ENCODE results near the gene COL21A1.
"Not testable (repeated sequence)": the region's sequence is repeated elsewhere in the genome, so short reads cannot be mapped to it uniquely, and the experiment has no call there.

COL21A1 gene

DNA sequence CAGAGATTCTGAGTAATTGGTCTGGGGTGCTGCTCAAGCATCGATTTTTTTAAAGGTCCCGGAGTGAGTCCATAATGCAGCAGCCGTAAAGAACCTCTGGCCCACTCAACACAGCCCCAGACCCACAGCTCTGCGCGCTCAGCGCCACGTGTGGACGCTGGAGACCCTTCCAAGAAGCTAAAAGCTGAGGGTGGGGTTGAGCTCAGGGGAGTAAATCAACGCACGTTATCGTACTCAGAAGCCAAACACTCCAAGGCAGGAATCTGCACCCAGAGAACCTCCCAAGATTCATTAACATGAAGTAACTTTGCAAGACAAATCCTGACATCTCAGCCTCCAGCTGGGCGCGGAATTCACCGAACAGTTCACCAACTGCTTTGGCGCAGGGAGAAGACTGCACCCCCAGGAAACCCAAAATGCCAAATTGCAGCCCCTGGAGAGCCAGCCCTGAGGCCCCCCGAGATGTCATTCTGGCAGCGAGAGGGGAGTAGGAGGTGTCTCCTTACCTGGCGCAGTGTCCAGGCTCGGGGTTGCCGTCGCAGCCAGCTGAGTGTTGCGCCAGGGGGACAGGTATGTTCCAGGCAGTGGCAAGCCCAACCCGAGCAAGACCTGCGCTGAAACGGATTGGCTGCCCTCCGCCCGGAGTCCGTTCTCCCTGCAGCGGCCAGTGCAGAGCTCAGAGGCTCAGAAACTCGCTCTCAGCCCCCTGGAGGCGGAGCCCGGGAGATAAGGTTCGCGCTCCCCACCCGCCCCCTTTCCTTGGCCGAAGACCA is at the start of gene COL21A1:
TSS of gene COL21A1 (minus strand) at position 700 of the 773 bp plus-strand sequence. CDS start 64,962 bp downstream, outside the sequence.
- DNase-seq = peak; percentile 26

DNA sequence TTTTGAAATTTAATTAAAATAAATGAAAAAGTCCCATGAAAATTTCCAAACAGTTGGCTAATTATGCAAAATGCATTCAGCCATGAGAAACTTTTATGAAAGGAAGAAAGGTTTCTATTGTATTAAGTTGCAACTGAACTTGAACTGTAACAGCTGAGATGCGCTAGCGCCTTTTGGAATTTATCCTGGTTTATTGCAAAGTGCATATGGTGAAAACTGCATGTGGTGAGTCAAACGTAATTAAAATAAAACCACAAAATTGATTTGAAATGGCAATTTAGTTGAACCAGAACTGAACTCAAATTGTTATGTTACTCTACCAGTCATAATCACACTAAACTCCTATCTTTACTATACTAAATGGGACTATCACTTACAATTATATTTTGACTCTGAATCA is 46.4 kb upstream of the COL21A1 start:
- no peak for DNase-seq

DNA sequence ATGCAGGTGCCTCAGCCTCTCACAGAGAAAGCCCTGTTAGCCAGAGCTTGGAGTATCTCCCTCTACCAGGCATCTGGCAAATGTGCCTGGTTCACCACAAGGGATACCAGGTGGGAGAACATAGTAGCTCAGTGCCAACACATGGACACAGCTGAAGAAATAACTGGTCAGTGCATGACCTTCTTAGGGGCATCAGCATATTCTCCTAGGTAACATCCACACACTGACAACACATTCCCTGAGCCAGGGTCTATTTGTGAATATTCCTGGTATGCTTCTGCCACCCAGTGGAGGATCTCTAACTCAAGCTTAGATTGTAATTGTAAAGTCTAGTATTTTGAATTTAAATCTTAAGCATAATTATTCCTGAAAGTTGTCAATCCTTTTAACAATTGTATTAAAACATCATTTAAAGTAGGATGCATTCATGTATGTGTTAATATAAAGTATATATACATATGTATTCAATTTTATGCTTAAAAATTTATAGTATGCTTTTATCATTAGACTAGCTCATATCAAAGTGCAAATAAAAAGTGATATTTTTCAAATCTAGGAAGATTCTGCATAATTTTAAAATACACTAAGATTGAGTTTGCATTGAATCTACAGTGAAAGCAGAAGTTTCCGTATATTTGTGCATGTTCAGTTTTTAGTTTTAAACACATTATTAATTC is 45.3 kb upstream of the COL21A1 start:
- DNase-seq = peak; percentile 68

DNA sequence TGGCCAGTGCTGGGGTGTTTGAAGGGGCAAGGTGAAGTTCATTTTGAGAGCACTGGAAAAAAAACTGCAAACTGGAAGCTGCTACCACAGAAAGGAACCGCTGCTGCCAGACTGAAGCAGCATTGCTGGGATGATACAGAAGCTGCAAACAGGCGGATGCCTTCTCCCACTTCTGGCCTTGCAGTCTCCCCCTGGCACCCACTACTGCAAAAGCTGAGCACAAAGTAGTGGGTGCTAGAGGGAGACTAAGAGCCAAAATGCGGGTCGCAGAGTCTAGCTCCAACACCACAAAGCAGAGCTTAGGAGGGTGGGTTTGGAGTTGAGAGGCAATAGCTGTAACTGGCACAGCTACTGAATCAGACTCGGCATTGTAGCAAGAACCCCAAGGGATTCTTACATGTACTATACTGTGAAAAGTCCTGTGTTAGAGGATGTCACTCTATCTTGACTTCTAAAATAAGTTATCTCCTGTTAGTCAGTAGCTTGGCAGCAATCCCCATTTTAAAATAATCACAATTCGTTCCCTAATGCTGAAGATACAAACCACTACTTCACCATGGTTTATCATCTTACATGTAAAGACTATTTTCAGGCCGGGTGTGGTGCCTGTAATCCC is 44.0 kb upstream of the COL21A1 start:
- DNase-seq = no peak

DNA sequence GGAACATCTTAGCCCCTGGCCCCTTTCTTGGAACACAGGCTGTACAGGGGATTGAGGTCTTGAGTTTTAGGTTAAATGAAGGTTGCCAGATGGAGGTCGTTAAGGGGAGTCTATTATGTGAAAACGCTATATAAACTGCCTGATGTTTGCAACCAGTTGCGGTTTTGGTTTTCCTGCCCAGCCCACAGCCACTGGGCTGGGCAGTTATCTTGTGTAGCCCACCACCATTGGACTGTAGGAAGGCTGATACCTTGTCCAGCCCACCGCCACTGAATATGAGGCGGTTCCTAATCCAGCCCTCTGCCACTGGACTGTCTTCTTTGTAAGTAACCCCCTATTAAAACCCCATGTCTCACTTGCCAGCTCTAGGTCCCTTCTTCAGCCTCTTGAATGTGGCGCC is 42.3 kb upstream of the COL21A1 start:
- DNase-seq = no peak

DNA sequence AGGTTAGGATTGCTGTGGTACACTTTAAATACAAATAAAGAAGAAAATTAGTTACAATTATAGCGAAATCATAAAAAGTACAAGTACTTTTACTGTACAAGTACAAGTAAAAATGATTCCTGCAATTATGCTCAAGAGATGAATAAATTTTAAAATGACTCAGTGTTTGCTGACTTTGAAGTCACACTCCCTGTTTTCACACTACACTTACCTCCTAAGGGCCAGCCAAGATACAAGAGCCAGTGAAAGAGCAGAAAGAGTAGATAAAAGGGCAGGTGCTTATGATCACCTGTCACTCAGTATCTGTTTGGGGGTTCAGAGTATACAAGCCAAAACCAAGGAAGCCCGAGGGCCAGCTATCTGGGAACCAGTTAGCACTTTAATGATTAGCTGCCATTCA is 41.0 kb upstream of the COL21A1 start:
- DNase-seq = no peak

DNA sequence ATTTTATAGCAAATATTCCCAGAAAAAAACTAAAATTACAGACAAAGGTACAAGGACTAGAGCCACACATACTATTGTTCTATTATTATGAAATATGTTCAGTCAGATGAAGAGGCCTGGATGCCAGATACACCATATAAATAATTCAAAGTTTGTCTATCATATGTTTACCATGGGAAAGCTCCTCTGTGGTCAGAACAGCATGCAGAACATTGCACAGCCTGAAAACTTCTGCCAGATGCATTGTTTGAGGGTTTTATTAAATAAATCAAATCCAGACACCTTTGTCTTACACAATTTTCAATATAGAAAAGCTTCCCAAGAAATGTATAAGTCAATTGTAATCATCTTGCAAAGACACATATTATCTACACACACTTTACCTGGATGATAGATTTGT is 35.0 kb upstream of the COL21A1 start:
- no peak for DNase-seq

DNA sequence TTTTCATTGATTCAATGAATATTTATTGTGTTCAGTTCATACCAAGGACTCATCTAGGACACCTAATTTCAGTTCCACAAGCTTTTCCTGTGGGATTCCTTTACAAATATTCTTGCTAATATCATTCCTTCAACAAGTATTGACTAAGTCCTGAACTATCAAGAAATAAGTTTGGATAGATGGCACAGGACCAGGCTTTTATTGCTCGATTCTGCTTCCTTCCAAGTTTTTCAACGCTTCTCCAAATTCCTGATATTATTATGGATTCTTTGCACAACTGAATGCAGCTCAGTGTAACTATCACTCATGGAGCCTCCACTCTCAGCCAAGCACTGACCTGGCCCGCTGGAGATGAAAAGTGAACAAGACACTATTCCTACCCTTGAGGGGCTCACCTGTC is 32.7 kb upstream of the COL21A1 start:
- DNase-seq = no peak

DNA sequence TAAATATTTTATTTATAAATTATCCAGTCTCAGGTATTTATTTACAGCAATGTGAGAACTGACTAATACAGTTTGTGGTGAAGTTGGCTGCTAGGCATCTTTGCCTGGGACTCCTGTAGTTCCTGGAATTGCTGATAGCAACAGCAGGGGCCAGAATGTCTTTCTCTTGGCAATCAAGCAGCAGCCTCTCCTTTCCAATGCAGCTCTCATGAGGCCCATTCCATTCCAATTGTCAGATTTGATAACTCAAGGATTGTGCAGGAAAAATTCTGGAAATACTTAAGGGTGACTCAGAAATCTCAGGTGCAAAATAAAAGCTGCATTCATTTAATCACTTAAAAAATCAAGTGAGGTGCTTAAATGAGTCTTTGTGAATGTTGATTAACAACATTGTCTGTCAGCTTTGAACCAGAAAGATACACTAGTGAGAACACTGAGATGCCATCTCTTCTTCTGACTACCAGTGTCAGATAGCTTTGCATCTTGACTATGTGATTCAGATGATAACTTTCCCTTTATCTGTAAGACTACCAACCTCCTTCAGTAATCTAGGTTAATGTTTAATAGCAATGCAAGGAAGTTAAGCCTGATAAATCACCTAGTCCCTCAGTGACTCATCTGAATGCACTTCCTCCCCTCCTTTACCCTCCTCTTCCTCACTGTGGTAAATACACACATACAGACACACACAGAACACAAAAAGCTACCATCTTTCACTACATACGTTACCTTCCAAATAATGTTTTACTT is 32.1 kb upstream of the COL21A1 start:
- DNase-seq = peak; percentile 19

DNA sequence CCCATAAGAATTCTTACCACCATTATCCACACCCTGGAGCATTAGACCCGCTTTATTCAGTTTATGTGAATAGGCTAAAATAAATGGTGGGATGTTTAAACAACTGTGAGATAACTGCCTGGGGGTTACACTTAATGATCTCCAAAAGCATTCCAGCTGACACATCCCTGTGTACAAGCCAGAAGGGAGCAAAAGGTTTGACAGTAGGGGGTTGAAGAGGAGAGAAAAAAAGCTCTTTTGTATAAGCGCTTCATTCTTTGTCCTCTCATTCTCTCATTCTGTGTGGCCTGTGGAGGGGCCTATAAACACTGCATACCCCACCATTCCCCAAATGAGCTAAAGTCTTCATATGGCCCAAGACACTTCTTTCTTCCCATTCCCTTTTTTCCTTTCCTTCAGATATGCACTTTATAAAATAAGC is 30.8 kb upstream of the COL21A1 start:
- DNase-seq = no peak

DNA sequence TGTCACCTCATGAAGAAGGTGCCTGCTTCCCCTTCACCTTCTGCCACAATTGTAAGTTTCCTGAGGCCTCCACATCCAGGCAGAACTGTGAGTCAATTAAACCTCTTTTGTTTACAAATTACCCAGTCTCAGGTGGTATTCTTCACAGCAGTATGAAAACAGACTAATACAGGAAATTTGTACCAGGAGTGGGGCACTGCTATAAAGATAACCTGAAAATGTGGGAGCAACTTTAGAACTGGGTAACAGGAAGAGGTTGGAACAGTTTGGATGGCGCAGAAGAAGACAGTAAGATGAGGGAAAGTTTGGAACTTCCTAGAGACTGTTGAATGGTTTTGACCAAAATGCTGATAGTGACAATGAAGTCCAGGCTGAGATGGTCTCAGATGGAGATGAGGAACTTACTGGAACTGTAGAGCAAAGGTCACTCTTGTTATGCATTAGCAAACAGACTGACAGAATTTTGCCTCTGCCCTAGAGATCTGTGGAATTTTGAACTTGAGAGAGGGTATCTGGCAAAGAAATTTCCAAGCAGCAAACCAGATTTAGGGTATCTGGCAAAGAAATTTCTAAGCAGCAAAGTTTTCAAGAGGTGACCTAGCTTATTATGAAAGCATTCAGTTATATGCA is 23.5 kb upstream of the COL21A1 start:
- DNase-seq = no peak

DNA sequence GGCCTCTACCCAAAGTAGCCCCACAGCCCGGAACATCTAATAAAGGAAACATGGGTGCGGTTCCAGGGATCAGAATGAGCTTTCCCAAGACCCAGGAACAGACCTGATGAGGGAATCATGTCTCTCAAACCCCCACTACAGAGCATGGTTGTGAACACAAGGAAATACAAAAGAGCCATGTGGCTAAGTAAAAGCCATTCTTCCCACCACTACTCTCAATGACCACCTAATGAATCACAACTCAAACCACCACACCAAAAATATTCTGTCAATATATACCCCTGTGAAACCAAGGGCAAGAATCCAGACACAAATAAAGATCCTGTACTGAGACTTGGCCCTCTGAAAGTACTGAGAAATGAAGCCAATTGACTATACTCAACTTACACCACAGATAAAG is 20.9 kb upstream of the COL21A1 start:
- no peak for DNase-seq

DNA sequence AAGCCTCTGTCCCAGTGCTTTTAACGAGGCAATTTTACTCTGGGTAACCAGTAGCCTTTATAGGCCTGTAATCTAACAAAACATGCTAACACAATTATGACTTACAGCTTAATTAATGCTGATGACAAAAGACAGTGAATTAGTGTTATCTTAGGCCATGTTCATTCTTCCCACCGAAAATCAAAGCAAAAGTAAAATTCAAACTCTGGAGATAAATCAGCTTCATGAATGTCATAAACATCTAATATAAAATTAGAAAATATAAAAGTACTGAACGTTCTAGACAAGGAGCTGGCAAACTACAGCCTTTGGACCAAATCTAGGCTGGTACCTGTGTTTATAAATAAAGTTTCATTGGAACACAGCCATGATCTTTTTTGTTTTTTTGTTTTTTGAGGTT is 18.6 kb upstream of the COL21A1 start:
- DNase-seq = no peak

DNA sequence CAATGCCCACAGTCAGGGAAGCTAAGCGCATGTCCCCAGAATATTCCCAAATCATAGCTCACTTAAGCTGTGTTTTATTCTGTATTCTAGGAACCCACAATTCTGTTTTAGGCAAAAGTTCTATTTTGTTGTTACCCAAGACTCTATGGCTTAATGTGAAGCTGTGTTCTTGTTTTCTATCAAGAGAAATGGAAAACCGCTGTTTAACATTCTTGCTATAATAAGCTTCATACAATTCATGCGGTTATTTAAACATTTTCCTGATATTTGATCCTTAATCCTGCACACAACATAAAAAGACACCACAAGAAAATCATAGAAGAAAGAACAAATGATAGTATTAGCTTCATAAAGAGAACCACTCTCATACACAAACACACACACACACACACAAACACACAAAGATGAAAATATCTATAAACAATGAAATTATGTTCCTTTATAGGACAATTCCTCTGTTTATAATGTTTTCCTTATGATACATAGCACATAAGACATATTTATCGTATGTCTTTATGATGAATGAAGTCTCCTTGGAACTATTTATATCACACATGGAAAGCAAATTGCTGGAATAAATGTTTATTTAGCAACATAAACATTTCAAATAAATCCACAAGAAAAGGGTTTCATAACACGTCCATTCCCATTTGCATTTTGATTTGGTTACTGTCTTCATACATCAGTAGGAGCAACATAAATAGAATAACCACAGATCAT is 16.4 kb upstream of the COL21A1 start:
- DNase-seq = no peak

DNA sequence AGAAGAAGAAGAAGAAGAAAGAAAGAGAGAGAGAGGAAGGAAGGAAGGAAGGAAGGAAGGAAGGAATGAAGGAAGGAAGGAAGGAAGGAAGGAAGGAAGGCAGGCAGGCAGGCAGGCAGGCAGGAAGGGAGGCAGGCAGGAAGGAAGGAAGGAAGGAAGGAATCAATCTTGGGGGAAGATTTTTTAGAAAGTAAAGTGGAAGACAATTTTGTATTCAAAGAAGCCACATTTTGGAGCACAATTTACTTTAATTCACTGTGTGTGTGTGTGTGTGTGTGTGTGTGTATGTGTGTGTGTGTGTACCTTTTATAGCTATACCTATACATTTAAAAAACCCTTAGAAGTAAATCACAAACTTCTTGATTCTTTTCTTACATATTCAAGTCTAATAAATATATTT is 13.2 kb upstream of the COL21A1 start:
- DNase-seq = not testable (repeated sequence)

DNA sequence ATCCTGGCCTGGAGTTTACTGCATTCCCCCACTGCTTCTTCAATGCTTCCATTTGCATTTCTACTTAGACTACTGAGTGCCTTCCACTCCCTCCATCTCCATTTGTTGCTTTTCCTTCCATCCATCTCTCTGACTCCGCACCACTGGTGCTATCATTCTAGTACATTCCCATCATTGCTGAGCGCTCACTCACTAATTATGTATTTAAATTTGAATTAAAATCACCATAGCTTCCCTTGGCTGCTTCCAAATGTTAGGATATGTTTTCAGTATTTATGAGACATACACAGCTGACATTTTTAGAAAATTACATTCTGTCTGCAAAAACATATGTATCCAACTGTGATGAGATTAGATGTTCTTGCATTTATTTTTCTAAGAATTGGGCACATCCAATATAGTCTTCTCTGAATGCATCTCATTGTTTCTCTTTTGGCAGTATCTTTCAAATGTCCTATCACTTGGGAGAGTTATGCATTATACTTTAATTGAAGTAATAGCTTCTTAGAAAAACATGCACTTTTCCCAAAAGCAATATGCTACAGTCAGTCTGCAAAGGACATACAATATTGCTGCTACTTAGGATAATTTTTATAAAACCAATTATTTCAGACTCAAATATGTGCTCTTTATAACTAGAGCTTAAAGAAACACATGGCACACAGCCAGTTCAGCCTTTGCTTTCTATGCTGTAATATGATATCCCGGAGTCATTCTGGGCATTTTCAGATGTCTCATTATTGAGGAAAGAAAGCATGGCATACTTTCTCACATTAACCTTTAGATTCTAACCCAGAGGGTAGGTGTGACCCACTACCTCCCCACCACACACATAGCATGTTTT is 12.1 kb upstream of the COL21A1 start:
- peak; percentile 53 for DNase-seq

DNA sequence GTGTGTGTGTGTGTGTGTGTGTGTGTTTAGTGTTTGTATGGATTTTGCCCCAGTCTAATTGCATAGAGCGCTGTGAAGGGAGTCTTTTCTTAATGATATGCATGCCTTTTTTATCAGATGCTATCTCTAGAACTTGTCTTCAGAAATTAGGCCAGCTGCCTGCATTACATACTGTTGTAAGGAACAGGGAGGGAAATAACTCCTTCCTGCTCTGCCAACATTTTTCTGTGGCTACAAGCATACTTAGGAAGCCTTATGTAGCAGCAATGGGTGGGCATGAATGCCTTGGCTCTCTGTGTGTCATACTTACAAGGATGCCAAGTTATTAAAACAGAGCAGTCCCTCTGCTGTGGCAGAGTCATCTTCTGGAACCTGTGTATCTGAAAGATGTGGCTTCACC is 8.0 kb upstream of the COL21A1 start:
- no peak for DNase-seq

DNA sequence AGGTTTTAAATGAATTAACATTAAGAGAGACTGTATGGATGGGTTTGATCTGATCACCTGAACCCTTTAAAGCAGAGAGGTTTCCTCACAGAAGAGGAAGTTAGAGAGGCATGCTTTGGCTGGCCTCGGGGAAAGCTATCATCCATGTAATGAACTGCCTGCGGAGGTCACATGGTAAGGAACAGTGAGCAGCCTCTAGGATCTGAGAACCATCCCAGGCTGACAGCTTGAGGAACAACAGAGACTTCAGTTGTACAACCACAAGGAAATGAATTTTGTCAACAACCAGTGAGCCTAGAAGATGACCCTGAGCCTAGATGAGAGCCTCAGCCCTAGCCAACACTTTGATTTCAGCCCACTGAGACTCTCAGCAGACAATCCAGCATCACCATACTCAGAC is 2.9 kb upstream of the COL21A1 start:
- no peak for DNase-seq

DNA sequence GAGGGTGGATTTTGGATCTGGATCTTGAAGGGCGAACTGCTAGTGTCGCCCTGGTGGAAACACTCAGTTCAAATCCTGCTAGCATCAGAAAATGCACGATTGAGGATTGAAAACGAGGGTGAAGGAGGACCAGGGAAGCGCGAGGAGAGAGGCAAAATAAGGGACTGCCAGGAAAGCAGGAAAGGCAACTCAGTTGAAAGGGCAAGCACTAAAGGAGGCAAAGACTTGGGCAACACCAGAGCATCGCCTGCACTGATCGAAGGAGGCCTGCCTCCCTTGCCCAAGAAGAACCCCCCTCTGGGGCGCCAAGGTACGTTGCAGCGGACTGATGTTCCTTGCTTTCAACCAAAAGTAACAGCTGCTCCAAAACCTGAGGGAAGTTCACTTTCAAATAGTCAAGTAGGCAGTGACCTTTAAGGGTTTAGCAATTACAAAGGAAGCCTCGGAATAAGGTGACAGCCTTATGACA is 308 bp upstream of the COL21A1 start:
- DNase-seq = no peak

DNA sequence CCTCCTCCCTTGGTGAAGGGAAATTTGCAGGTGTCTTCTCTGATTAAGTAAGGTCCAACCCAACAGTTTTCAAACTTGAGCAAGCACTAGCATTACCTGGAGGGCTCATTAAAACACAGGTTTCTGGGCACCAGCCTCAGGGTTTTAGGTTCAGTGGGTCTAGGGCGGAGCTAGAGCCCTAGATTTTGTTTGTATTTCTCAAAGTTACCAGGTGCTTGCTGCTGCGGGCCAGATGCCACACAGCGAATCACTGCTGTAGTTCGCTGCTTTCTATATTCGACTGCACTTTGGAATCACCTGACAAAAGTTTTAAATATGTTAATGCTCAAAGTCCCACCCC is 869 bp downstream of the COL21A1 start:
- DNase-seq = no peak

DNA sequence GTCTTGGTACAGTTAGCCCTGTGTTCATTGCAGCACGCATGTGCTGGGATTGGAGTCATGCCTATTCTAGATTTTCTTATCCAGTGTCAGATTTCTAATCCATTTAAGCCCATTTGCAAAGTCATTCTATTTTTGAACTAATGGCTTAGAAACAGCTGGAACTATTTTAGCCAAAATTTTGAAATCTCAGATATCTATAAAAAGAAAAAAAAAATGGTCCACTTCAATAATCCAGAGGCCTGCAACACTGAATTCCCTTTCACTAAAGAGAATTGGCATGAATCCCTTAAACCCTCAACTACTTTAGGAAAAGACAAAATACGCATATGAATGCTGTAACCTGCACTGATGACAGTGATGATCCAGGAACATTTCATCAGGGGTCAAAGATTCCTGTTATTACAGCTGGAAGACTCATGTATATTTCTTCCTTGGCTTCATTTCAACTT is 1.5 kb downstream of the COL21A1 start:
- peak; percentile 74 for DNase-seq

All from HCEC 1CT (cell line).